ENCODE measurements around the gene TEAD1. TPM values are rescaled to one million over a fixed set of nuclear protein-coding genes. Genes with fewer than 3 reads are reported as not detected.

The TEAD1 gene
- total RNA-seq, 2 experiments from 2014 or later = 0.25 to 0.83 TPM

GRCh38 chr11:12695873-12696272, 21.7 kb downstream of the TEAD1 start:
- ATAC-seq (no peak), DNase-seq (no peak)
- TF ChIP-seq, protein P1, sequence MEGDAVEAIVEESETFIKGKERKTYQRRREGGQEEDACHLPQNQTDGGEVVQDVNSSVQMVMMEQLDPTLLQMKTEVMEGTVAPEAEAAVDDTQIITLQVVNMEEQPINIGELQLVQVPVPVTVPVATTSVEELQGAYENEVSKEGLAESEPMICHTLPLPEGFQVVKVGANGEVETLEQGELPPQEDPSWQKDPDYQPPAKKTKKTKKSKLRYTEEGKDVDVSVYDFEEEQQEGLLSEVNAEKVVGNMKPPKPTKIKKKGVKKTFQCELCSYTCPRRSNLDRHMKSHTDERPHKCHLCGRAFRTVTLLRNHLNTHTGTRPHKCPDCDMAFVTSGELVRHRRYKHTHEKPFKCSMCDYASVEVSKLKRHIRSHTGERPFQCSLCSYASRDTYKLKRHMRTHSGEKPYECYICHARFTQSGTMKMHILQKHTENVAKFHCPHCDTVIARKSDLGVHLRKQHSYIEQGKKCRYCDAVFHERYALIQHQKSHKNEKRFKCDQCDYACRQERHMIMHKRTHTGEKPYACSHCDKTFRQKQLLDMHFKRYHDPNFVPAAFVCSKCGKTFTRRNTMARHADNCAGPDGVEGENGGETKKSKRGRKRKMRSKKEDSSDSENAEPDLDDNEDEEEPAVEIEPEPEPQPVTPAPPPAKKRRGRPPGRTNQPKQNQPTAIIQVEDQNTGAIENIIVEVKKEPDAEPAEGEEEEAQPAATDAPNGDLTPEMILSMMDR (IDR thresholded peaks at IDR 0.05) = no peak
- peaks cover 10% of the 10 kb centered on the region for H3K4me1 Mint-ChIP-seq (ENCODE audit: low read depth)
- no peaks in the 10 kb centered on the region for H3K36me3 Mint-ChIP-seq (ENCODE audit: low read depth)
- no peaks in the 10 kb centered on the region for H3K9me3 Mint-ChIP-seq
- POLR2A ChIA-PET = no interaction called here
- CTCF ChIA-PET = no interaction called here
- intact Hi-C loops (cut with micrococcal nuclease) = no loop called here
- H3K4me3 Mint-ChIP-seq = no peak overlapping the region
- H3K27me3 Mint-ChIP-seq = peaks cover 64% of the 10 kb centered on the region
- no peak overlapping the region for H3K27ac Mint-ChIP-seq

- intact Hi-C loops (cut with micrococcal nuclease) = no loop called here
- CTCF ChIA-PET = no interaction called here
Measured at GRCh38 chr11:12696911-12697581, 22.8 kb downstream of the TEAD1 start.

DNA sequence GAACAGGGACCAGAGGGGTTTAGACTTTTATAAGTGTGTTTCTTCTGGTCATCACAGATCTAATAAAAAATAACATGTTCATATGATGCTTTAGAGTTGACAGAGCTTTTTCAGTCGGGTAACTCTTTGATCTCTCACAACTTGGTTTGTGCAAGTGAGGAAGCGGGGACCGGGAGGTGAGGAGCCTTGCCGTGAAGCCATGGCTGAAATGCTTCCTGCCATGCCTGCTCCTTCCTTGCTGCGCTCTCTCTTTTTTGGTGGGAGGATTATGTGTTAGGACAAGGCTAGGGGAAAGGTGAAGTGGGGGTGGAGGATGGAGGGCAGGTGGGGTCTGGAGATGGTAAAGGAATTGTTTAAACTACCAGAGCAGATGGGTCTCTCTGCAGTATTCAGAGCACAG, 23.8 kb downstream of the TEAD1 start:
- peaks cover 66% of the 10 kb centered on the region for H3K27me3 Mint-ChIP-seq
- H3K36me3 Mint-ChIP-seq (ENCODE audit: low read depth) = no peaks in the 10 kb centered on the region
- TF ChIP-seq, protein P1 (IDR thresholded peaks at IDR 0.05) = no peak
- H3K4me3 Mint-ChIP-seq = no peak overlapping the region
- ChIA-PET POLR2A (no interaction called here), CTCF (no interaction called here)
- H3K27ac Mint-ChIP-seq = no peak overlapping the region
- no peaks in the 10 kb centered on the region for H3K9me3 Mint-ChIP-seq
- intact Hi-C loops (cut with micrococcal nuclease) = no loop called here
- ATAC-seq (no peak), DNase-seq (no peak)
- H3K4me1 Mint-ChIP-seq (ENCODE audit: low read depth) = peaks cover 10% of the 10 kb centered on the region

More at GRCh38 chr11:12696911-12697581, 22.8 kb downstream of the TEAD1 start:
- peaks cover 10% of the 10 kb centered on the region for H3K4me1 Mint-ChIP-seq (ENCODE audit: low read depth)
- H3K4me3 Mint-ChIP-seq = no peak overlapping the region
- DNase-seq (no peak), ATAC-seq (no peak)
- peaks cover 64% of the 10 kb centered on the region for H3K27me3 Mint-ChIP-seq
- no peak overlapping the region for H3K27ac Mint-ChIP-seq
- no peaks in the 10 kb centered on the region for H3K9me3 Mint-ChIP-seq
- POLR2A ChIA-PET = no interaction called here
- TF ChIP-seq, protein P1 (IDR thresholded peaks at IDR 0.05) = no peak
- H3K36me3 Mint-ChIP-seq (ENCODE audit: low read depth) = no peaks in the 10 kb centered on the region

GRCh38 chr11:12701811-12702592, 27.8 kb downstream of the TEAD1 start:
- intact Hi-C loops (cut with micrococcal nuclease) = no loop called here
- Mint-ChIP-seq H3K9me3 (no peaks in the 10 kb centered on the region), H3K4me1 (ENCODE audit: low read depth) (peaks cover 3% of the 10 kb centered on the region), H3K27ac (no peak overlapping the region), H3K4me3 (no peak overlapping the region), H3K36me3 (ENCODE audit: low read depth) (no peaks in the 10 kb centered on the region), H3K27me3 (peaks cover 52% of the 10 kb centered on the region)
- ChIA-PET CTCF (no interaction called here), POLR2A (no interaction called here)
- TF ChIP-seq, protein P1 (IDR thresholded peaks at IDR 0.05) = no peak
- no peak for ATAC-seq
- no peak for DNase-seq

DNA sequence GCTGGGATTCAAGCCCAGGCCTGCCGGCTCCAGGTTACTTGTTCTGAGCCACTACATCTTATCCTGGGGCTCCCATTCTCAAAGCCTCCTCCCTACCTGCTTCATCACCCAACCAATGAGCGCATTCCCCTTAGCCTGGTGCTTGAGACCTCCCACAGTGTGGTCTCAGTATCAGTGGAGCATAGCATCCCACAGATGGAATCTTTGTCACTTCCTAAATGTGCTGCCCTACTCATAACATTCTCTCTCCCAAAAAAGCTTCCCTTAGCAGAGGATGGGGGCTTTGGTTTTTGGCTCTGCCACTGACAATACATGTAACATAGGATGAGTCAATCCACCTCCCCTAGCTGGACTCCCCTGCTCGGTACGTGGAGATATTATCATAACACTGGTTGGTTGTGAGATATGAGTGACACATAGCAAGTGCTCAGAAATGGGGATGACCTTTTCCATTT, 28.8 kb downstream of the TEAD1 start:
- no peak for DNase-seq
- intact Hi-C loops (cut with micrococcal nuclease) = no loop called here
- peaks cover 53% of the 10 kb centered on the region for H3K27me3 Mint-ChIP-seq

More for the DNA sequence above, 28.8 kb downstream of the TEAD1 start:
- Mint-ChIP-seq H3K27ac (no peak overlapping the region), H3K4me3 (no peak overlapping the region), H3K4me1 (ENCODE audit: low read depth) (peaks cover 2% of the 10 kb centered on the region), H3K9me3 (no peaks in the 10 kb centered on the region), H3K36me3 (ENCODE audit: low read depth) (no peaks in the 10 kb centered on the region)
- no peak for ATAC-seq
- CTCF ChIA-PET = no interaction called here
- POLR2A ChIA-PET = no interaction called here
- TF ChIP-seq, protein P1 (IDR thresholded peaks at IDR 0.05) = no peak
